Loucy (cell line): Measurements from ENCODE around the gene ZNF639.

Experiments used
- H2AFZ ChIP-seq: fragments of 200-600 bp; sonication (generic); 2 replicates; pipeline ENCODE4 v1.6.0; 2016; ENCODE audit warnings: antibody characterized with exemption, mild to moderate bottlenecking, low read length, moderate library complexity
- H3F3A ChIP-seq: fragments of 200-600 bp; 2 replicates; pipeline ENCODE4 v1.6.0; 2016; ENCODE audit warnings: antibody characterized with exemption, low read depth, mild to moderate bottlenecking
- H3K27me3 ChIP-seq: fragments of 200-600 bp; sonication (generic); 2 replicates; pipeline ENCODE4 v1.6.1; 2014; ENCODE audit warnings: low read length, mild to moderate bottlenecking; ENCODE audit not compliant: insufficient read depth, poor library complexity, severe bottlenecking
- H3K36me3 ChIP-seq: fragments of 200-600 bp; sonication (generic); 2 replicates; pipeline ENCODE4 v1.6.1; 2016; ENCODE audit warnings: low read length; ENCODE audit not compliant: insufficient read depth
- H3K4me1 ChIP-seq: fragments of 200-600 bp; sonication (generic); 2 replicates; pipeline ENCODE4 v1.5.1; 2014; ENCODE audit warnings: low read length, mild to moderate bottlenecking; ENCODE audit not compliant: insufficient read depth, poor library complexity, severe bottlenecking
- H3K4me2 ChIP-seq: fragments of 200-600 bp; sonication (generic); 2 replicates; pipeline ENCODE4 v1.6.0; 2014; ENCODE audit warnings: antibody characterized with exemption, low read length, low read depth, mild to moderate bottlenecking; ENCODE audit not compliant: poor library complexity, severe bottlenecking
- H3K4me3 ChIP-seq: fragments of 200-600 bp; sonication (generic); 2 replicates; pipeline ENCODE4 v1.5.1; 2014; ENCODE audit warnings: low read length, mild to moderate bottlenecking, mixed read lengths; ENCODE audit not compliant: poor library complexity, severe bottlenecking
- H3K79me2 ChIP-seq: fragments of 200-600 bp; sonication (generic); 2 replicates; pipeline ENCODE4 v1.6.1; 2014; ENCODE audit warnings: low read length; ENCODE audit not compliant: insufficient read depth
- H3K9ac ChIP-seq: fragments of 200-600 bp; sonication (generic); 2 replicates; pipeline ENCODE4 v1.6.0; 2014; ENCODE audit warnings: mild to moderate bottlenecking, low read depth, low read length, moderate library complexity; ENCODE audit not compliant: poor library complexity, severe bottlenecking
- H3K9me2 ChIP-seq: fragments of 200-600 bp; sonication (generic); replicated peaks from 2 replicates; pipeline ENCODE4 v1.6.1; 2016; ENCODE audit warnings: low read depth, low read length, mixed read lengths
- H3K9me3 ChIP-seq: fragments of 200-600 bp; sonication (generic); 2 replicates; pipeline ENCODE4 v1.6.1; 2014; ENCODE audit warnings: mild to moderate bottlenecking, antibody characterized with exemption, low read length, low read depth; ENCODE audit not compliant: insufficient read depth
- H4K20me1 ChIP-seq: fragments of 200-600 bp; sonication (generic); 2 replicates; pipeline ENCODE4 v1.6.0; 2014; ENCODE audit warnings: antibody characterized with exemption, low read length, mild to moderate bottlenecking; ENCODE audit not compliant: insufficient read depth, poor library complexity, severe bottlenecking
- CTCF ChIP-seq: fragments of 200-600 bp; sonication (generic); conservative IDR thresholded peaks from 2 replicates; pipeline ENCODE4 v1.5.1; 2014; ENCODE audit warnings: mild to moderate bottlenecking, antibody characterized with exemption, low read length
- EZH2phosphoT487 ChIP-seq: fragments of 200-600 bp; IDR thresholded peaks from 2 replicates; pipeline ENCODE4 v1.6.1; 2018; ENCODE audit warnings: antibody characterized with exemption, mild to moderate bottlenecking, moderate library complexity, borderline replicate concordance

The ZNF639 gene

GRCh38 chr3:179355996-179356395 lies 33.2 kb downstream of the ZNF639 start:
- H3K4me3 ChIP-seq, result no peak overlapping the region
- no peaks in the 10 kb centered on the region for H3K9me3 ChIP-seq
- TF ChIP-seq EZH2phosphoT487 (no peak), CTCF (no peak)
- H3K9me2 ChIP-seq, result no peaks in the 10 kb centered on the region
- H3K27me3 ChIP-seq, result no peaks in the 10 kb centered on the region
- peaks cover 12% of the 10 kb centered on the region; the same call in 1 of the 2 replicates for H3K36me3 ChIP-seq
- no peak overlapping the region for H3K9ac ChIP-seq
- H3K79me2 ChIP-seq, result no peaks in the 10 kb centered on the region
- no peaks in the 10 kb centered on the region for H4K20me1 ChIP-seq
- peaks cover 2% of the 10 kb centered on the region for H3K4me1 ChIP-seq
- H3K4me2 ChIP-seq, result no peak overlapping the region
- no peaks in the 10 kb centered on the region for H3F3A ChIP-seq
- H2AFZ ChIP-seq, result no peak overlapping the region

GRCh38 chr3:179363332-179363731 lies 40.5 kb downstream of the ZNF639 start:
- Histone ChIP-seq H3F3A (no peaks in the 10 kb centered on the region), H3K9me3 (no peaks in the 10 kb centered on the region), H3K4me3 (no peak overlapping the region), H2AFZ (no peak overlapping the region), H3K36me3 (peaks cover 50% of the 10 kb centered on the region; the same call in 1 of the 2 replicates), H3K9ac (no peak overlapping the region), H3K27me3 (no peaks in the 10 kb centered on the region), H4K20me1 (no peaks in the 10 kb centered on the region), H3K9me2 (no peaks in the 10 kb centered on the region), H3K4me1 (no peaks in the 10 kb centered on the region), H3K4me2 (no peak overlapping the region), H3K79me2 (no peaks in the 10 kb centered on the region)
- TF ChIP-seq EZH2phosphoT487, result no peak
- no peak for TF ChIP-seq CTCF

- Histone ChIP-seq H3K27me3 (no peaks in the 10 kb centered on the region), H3K9me3 (no peaks in the 10 kb centered on the region), H2AFZ (no peak overlapping the region), H3K9me2 (no peaks in the 10 kb centered on the region), H4K20me1 (no peaks in the 10 kb centered on the region), H3K4me3 (no peak overlapping the region), H3K4me1 (no peaks in the 10 kb centered on the region), H3K4me2 (no peak overlapping the region), H3K36me3 (peaks cover 28% of the 10 kb centered on the region; the same call in 1 of the 2 replicates), H3K79me2 (no peaks in the 10 kb centered on the region), H3F3A (no peaks in the 10 kb centered on the region), H3K9ac (no peak overlapping the region)
- TF ChIP-seq EZH2phosphoT487, result no peak
- no peak for TF ChIP-seq CTCF
Measured at GRCh38 chr3:179369621-179370020, 46.8 kb downstream of the ZNF639 start.
